HG03066 (cell line): ENCODE results near the gene NFAM1.

Experiments
- ATAC-seq: cut with Tn5 transposase; IDR thresholded peaks from one replicate; pipeline ENCODE4 v1.9.1; 2021; ENCODE audit warnings: low read depth; ENCODE audit not compliant: unreplicated experiment

NFAM1 gene

GRCh38 chr22:42340829-42341383 lies 91.3 kb downstream of the NFAM1 start:
- ATAC-seq = no peak

GRCh38 chr22:42340150-42340549 lies 92.1 kb downstream of the NFAM1 start:
- no peak for ATAC-seq

- ATAC-seq = no peak
Observed at GRCh38 chr22:42338479-42338878, 93.7 kb downstream of the NFAM1 start.

GRCh38 chr22:42337356-42337755 lies 94.8 kb downstream of the NFAM1 start:
- no peak for ATAC-seq

- no peak for ATAC-seq
Observed at GRCh38 chr22:42336527-42337227, 95.5 kb downstream of the NFAM1 start.

GRCh38 chr22:42335839-42336378 lies 96.3 kb downstream of the NFAM1 start:
- no peak for ATAC-seq

- ATAC-seq = no peak
Observed at GRCh38 chr22:42334875-42335512, 97.2 kb downstream of the NFAM1 start.

- ATAC-seq = no peak
Observed at GRCh38 chr22:42333544-42333943, 98.7 kb downstream of the NFAM1 start.

GRCh38 chr22:42332089-42332488 lies 100.1 kb downstream of the NFAM1 start:
- ATAC-seq = no peak

- no peak for ATAC-seq
Observed at GRCh38 chr22:42331014-42331413, 101.2 kb downstream of the NFAM1 start.
